Lower leg skin (tissue), 4 donors: ENCODE measurements around the gene SUPT20H. TPM values are rescaled to one million over a fixed set of nuclear protein-coding genes. Genes with fewer than 3 reads are reported as not detected.

Experiments
- DNase-seq, 2 donors: peaks; one replicate each; pipeline ENCODE4 v3.0.0-alpha.2; 2019; ENCODE audit warnings: low spot score in 2 of 2
- H3K4me3 ChIP-seq: fragments of 200-600 bp; sonication (generic); 2 replicates; pipeline ENCODE4 v1.5.1; 2017; ENCODE audit warnings: mild to moderate bottlenecking, low read depth; ENCODE audit not compliant: poor library complexity, severe bottlenecking
- CTCF ChIP-seq, 3 donors: fragments of 450-650 bp; IDR thresholded peaks; one replicate each; pipeline ENCODE4 v1.5.1; 2016; ENCODE audit warnings: antibody characterized with exemption in 3 of 3, mild to moderate bottlenecking in 3 of 3, moderate library complexity in 2 of 3
- POLR2A ChIP-seq, 2 donors: fragments of 450-650 bp; IDR thresholded peaks; one replicate each; pipeline ENCODE4 v1.6.1; 2016 to 2017; ENCODE audit warnings: antibody characterized with exemption in 2 of 2, mild to moderate bottlenecking in 1 of 2, moderate library complexity in 1 of 2
- WGBS, 2 donors: methylation state at CpG; one replicate each; pipeline ENCODE4 v1.1.5; 2018; 5-methylcytosine and 5-hydroxymethylcytosine counted together
- intact Hi-C: fragments of 100-400 bp; cut with DNase I; formaldehyde crosslinking; loops from one replicate; pipeline ENCODE4 v1.15.0; 2023; ENCODE audit warnings: low total_unique reads
- total RNA-seq, 4 donors: library from RNA; depleted of rRNA; stranded (reverse); fragments of >200 nt; gene quantifications; one replicate each; pipeline ENCODE4 v1.1.0, GENCODE V29; 2016

The SUPT20H gene
- total RNA-seq, 4 donors from 2014 or later, result 23.4 to 35.9 (median 28.6) TPM

- 92% methylated on average over 1 of the region's 1 CpG for WGBS, 2 donors
- H3K4me3 ChIP-seq, result no peak overlapping the region
- DNase-seq, result no peak
- no peak for TF ChIP-seq CTCF (IDR thresholded peaks at IDR 0.05)
- no peak for TF ChIP-seq POLR2A (IDR thresholded peaks at IDR 0.05)
- intact Hi-C loops, result no loop called here
Measured at GRCh38 chr13:37011002-37011401, 48.5 kb downstream of the SUPT20H start.

- intact Hi-C loops, result no loop called here
- TF ChIP-seq POLR2A (IDR thresholded peaks at IDR 0.05), result no peak
- no peak for TF ChIP-seq CTCF (IDR thresholded peaks at IDR 0.05)
- 86 to 90% methylated on average over 1 of the region's 1 CpG for WGBS, 2 donors
- H3K4me3 ChIP-seq, result no peak overlapping the region
- no peak for DNase-seq
Measured at GRCh38 chr13:37010424-37010823, 49.1 kb downstream of the SUPT20H start.

- no peak for DNase-seq
- no peak overlapping the region for H3K4me3 ChIP-seq
- 80 to 82% methylated on average over 5 of the region's 5 CpGs for WGBS, 2 donors
- TF ChIP-seq POLR2A (IDR thresholded peaks at IDR 0.05) (no peak), CTCF (IDR thresholded peaks at IDR 0.05) (no peak)
- intact Hi-C loops, result no loop called here
Measured at GRCh38 chr13:37009692-37010091, 49.8 kb downstream of the SUPT20H start.

- intact Hi-C loops, result no loop called here
- H3K4me3 ChIP-seq, result no peak overlapping the region
- TF ChIP-seq CTCF (IDR thresholded peaks at IDR 0.05) (no peak), POLR2A (IDR thresholded peaks at IDR 0.05) (no peak)
- no peak for DNase-seq
- WGBS, 2 donors, result 23 to 24% methylated on average over 3 of the region's 3 CpGs
Measured at GRCh38 chr13:37001921-37002250, 57.6 kb downstream of the SUPT20H start.

GRCh38 chr13:36999054-36999714 lies 60.3 kb downstream of the SUPT20H start, which contains the start of gene ALG5:
Gene ALG5, minus strand, starts transcription at chr13:36999340. Its CDS starts 40 bp downstream, at chr13:36999300.
- H3K4me3 ChIP-seq, result peak within 1 kb of the TSS; percentile 93
- DNase-seq, result peak; percentile 80 to 97
- 0 to 1% methylated on average over 36 to 50 of the region's 52 CpGs for WGBS, 2 donors
- intact Hi-C loops, result no loop called here
- TF ChIP-seq POLR2A (IDR thresholded peaks at IDR 0.05), result no peak
- no peak for TF ChIP-seq CTCF (IDR thresholded peaks at IDR 0.05)

- 0 to 1% methylated on average over 21 of the region's 21 CpGs for WGBS, 2 donors
- TF ChIP-seq CTCF (IDR thresholded peaks at IDR 0.05), result no peak
- TF ChIP-seq POLR2A (IDR thresholded peaks at IDR 0.05), result no peak
- peak overlapping the region; percentile 93 for H3K4me3 ChIP-seq
- intact Hi-C loops, result no loop called here
- peak; percentile 26 to 85 for DNase-seq
Measured at GRCh38 chr13:36998624-36999041, 60.9 kb downstream of the SUPT20H start.
